ENCODE data around the gene PLEKHA8. TPM values are rescaled to one million over a fixed set of nuclear protein-coding genes. Genes with fewer than 3 reads are reported as not detected.

PLEKHA8 gene
- polyA plus RNA-seq, 3 donors = 18.6 to 22.3 (median 18.9) TPM

DNA sequence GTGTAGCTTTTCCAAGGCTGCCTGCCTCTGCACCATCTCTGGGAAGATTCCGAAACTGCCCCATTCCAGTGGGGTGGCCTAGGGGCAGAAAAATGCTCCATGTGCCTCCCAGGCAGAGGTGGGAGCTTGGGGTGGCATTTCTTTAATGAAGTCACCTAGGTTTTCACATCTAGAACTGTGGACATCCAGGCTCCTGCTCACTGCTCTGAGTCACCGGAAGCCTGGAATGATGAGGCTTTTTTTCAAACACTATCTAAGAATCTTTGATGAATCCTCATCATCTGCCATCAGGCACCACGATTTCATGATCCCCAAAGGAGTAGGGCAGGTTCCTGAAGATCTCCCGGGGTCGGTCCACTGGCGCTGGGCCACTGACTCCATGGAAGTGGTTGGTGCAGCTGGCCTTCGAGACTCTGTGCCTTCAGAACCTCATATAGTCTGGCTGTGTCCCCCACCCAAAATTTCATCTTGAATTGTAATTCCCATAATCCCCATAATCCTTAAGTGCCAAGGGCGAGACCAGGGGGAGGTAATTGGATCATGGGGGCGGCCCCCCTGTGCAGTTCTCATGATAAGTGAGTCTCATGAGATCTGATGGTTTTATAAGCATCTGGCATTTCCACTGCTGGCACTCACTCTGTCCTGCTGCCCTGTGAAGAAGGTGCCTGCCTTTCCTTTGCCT lies 143.7 kb downstream of the PLEKHA8 start:
- DNase-seq (ENCODE audit: extremely low read depth in 1 of 11, low read depth in 9 of 11, low spot score in 4 of 11) = no peak

DNA sequence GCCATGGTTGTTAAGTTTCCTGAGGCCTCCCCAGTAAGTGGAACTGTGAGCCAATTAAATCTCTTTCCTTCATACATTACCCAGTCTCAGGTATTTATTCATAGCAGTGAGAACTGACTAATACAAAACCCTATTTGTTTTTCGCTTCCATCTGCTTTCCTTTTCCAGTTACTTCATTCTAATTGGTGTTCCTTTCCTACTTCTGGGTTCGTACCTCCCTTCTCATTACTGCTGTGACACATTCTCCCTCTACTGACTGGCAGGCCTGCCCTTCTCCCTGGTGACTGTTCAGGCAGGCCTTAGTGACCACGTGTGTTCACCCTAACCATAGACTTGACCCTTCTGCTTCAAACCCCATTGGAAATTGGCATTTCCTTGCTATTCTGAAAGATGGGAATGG lies 144.2 kb downstream of the PLEKHA8 start:
- no peak for DNase-seq (ENCODE audit: extremely low read depth in 1 of 11, low read depth in 9 of 11, low spot score in 4 of 11)

GRCh38 chr7:30173058-30173897 lies 145.1 kb downstream of the PLEKHA8 start:
- DNase-seq (ENCODE audit: extremely low read depth in 1 of 11, low read depth in 9 of 11, low spot score in 4 of 11) = no peak

DNA sequence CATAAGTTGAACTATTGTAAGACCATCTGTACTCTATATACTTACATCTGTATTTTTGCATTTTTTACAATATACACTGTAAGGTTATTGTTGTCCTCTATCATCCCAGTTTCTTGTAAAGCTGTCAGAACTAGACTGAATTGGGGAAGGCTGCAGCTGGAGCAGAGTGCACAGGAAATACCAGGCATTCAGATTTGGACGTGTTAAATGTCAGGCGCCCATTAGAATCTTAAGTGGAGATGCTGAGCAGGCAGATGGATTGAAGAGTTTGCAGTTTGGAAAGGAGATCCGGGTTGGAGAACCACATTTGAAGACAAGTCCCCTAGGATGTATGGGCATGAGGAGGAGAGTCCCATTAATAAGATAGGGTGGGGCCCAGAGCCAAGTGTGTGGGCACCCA lies 147.0 kb downstream of the PLEKHA8 start:
- no peak for DNase-seq (ENCODE audit: extremely low read depth in 1 of 11, low read depth in 9 of 11, low spot score in 4 of 11)

- DNase-seq (ENCODE audit: extremely low read depth in 1 of 11, low read depth in 9 of 11, low spot score in 4 of 11) = no peak
These were observed 147.5 kb downstream of the PLEKHA8 start for GRCh38 chr7:30175636-30176147.

GRCh38 chr7:30176463-30177109 lies 148.4 kb downstream of the PLEKHA8 start:
- no peak for DNase-seq (ENCODE audit: extremely low read depth in 1 of 11, low read depth in 9 of 11, low spot score in 4 of 11)

- DNase-seq (ENCODE audit: extremely low read depth in 1 of 11, low read depth in 9 of 11, low spot score in 4 of 11) = no peak
These were observed 149.0 kb downstream of the PLEKHA8 start for GRCh38 chr7:30177186-30177585.

DNA sequence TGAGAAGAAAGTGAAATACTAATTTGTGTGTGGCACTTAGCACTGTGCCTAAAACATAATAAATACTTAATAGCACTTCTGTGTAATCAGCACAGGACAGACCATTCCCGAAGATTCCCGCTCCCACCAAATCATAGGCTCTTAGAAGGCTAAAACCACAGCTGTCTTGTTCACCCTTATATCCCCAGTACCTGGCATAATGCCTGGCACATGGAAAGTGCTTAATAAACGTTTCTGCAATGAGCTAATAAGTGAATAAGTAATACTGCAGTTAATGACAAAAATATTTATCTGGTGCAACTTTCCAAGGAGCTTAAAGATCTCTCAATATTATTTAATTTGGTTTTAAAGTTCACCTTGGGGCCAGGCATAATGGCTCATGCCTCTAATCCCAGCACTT lies 149.8 kb downstream of the PLEKHA8 start:
- DNase-seq (ENCODE audit: extremely low read depth in 1 of 11, low read depth in 9 of 11, low spot score in 4 of 11) = no peak

DNA sequence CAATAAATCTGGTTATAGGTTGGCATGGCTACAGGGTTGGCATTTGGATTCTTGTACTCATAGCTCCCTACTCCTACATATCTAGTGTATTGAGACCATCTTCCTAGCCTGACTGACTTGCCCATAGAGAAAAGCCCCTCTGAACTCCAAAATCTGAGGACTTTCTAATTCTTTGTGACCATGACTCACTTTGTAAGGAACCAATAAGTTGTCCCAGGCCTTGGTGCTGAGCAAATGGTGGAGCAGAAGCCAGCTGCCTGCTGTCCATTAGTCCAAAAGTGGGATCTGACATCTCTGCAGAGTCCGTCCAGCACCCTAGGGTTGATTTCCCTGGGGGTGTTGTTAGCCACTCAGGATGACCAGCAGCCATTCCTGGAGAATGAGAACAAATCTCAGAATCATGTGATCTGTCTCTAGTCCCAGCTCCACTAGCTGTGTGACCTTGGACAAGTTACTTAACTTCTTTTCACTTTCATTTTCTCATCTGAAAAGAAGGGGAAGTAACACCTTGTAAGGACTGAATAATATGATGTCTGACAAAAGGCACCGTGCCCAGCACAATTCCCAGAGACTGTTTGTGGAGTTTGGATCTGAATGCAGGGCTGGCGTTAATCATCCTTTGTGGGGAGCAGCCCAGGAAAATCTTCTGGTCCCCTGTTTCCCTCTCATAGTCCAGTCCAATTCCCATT lies 150.7 kb downstream of the PLEKHA8 start:
- no peak for DNase-seq (ENCODE audit: extremely low read depth in 1 of 11, low read depth in 9 of 11, low spot score in 4 of 11)

Other genes with a start within 250 kb of the PLEKHA8 start
- 1 to 10 TPM; 5.4 to 5.8 (median 5.6) TPM for gene WIPF3, start 221.9 kb upstream of the PLEKHA8 start, polyA plus RNA-seq (ENCODE audit: insufficient read length in 3 of 3)
- gene SCRN1, start 38.6 kb upstream of the PLEKHA8 start, polyA plus RNA-seq (ENCODE audit: insufficient read length in 3 of 3) = 10 to 100 TPM; 63.7 to 65.0 (median 64.9) TPM
- 10 to 100 TPM; 21.6 to 23.6 (median 22.9) TPM for gene FKBP14, start 1.7 kb upstream of the PLEKHA8 start, polyA plus RNA-seq (ENCODE audit: insufficient read length in 3 of 3)
- gene MTURN, start 106.6 kb downstream of the PLEKHA8 start, polyA plus RNA-seq (ENCODE audit: insufficient read length in 3 of 3) = 10 to 100 TPM; 74.2 to 89.5 (median 87.1) TPM